Measurements from ENCODE around the gene MDM2.

MDM2 gene

DNA sequence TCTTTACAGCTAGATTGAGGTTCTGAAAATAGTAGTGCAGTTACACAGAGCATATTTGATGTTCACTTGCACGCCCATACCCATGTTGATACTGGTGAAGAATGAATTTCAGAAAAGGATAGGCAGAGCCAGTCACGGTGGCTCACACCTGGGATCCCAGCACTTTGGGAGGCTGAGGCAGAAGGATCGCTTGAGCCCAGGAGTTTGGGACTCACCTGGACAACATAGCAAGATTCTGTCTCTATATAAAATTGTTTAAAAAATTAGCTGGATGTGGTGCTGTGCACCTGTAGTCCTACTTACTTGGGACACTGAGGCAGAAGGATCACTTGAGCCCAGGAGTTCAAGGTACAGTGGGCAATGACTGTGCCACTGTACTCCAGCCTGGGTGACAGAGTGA is 56.6 kb downstream of the MDM2 start:
- no peak overlapping the region for H3K4me3 ChIP-seq (ENCODE audit: low read length)
- DNase-seq (ENCODE audit: low read depth, low spot score): no peak

DNA sequence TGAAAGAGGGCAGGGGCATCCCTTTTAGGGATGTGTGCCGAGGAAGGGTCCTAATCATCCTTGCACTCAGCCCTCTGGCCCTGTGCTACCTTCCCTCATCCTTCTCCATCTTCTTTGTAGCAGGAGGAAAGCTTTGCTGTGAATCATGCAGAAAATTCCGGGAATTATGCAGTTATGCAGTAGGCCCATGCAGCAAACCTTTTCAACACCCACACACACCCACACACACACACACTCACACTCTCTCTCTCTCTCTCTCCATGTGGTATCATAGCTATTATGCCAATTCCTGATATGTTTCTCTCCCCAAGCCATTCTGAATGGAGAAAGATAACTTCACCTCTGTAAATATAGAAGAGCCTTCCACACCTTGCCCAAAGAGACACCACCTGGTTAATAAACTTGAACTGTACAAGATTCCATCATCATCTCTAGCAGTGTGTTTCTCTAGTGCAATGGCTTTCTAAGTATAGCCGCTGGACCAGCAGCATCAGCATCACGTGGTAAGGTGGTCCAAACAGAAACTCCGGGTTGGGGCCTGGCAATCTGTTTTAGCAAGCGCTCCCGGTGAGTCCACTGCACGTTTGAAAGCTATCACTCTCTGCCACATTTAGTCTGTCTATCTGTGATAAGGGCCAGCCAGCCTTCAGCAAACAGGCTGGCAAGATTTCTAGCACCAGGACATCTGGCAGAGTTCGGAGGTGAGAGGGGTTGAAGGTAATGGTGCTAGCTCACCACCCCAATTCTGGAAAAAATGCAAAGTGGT is 57.6 kb downstream of the MDM2 start:
- no peak overlapping the region for H3K4me3 ChIP-seq (ENCODE audit: low read length)
- DNase-seq (ENCODE audit: low read depth, low spot score): no peak

DNA sequence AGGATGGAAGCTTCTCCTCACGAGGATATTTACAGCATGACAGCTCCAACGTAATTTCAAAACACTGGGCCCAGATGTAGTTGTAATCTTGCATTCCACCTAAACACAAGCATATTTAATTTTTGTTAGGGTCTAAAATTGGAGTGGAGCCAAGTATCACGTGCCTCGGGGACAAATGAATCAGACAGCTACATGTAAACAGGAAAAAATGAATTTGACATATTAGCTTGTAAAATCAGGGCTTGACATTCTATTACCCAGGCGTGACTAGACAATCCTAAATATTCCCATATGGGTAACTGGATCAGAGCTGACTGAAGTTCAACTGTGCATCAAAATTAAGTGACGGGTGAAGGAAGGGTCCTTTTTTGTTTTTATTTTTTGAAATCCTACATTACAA is 59.0 kb downstream of the MDM2 start:
- H3K4me3 ChIP-seq (ENCODE audit: low read length): no peak overlapping the region
- DNase-seq (ENCODE audit: low read depth, low spot score): no peak

DNA sequence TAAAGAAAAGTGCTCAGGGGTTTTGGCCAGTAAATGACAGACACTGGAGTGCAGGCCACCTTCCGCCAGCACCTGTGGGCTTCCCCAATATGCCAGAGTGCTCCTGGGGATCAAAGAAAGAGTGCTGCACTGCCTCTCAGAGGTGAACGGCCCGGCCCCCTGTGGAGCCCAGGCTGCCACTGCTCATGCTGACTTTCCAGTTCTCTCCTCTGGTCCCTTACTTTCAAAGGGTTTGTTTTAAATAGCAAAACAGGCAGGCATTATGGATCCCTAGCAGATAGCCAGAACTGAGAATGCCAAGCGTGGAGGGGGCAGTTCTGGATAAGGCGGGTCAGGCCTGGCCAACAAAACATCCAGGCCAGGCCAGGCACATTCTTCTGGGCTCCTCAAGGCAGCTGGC is 59.6 kb downstream of the MDM2 start:
- no peak for DNase-seq (ENCODE audit: low read depth, low spot score)
- no peak overlapping the region for H3K4me3 ChIP-seq (ENCODE audit: low read length)

DNA sequence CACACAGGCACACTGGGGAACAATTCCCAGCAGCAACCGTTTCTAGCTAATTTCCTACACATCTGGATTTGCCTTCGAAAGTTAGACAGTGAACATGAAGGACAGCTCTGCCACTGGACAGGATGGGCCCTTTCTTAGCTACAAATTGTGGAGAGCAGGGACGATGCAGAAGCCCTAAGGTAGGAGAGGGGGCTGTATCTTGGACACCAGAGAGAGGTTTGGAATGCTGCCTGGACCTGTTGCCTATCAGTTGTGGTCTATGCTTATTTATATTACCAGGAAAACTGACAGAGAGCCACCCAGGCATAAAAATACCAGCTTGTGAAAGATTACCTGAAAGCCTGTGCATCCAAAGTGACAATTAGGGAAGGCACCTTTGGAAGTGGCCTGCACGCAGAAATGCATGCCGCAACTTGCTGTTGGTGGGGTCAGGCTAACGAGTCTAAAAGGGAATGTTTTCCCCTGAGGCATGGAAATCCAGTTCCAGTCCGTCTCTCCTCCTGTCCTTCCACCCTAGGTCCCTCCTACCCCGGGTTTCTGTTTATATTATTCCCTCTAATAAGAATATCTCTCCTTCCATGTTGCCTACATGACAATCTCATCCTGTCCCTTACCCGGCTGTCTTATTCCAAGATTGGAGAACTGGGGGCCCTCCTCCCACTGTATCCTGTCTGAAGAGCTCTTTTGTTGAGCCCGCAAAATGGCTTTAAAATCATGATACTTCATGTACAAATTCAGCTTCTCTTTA is 60.2 kb downstream of the MDM2 start:
- DNase-seq (ENCODE audit: low read depth, low spot score): no peak
- H3K4me3 ChIP-seq (ENCODE audit: low read length): no peak overlapping the region

DNA sequence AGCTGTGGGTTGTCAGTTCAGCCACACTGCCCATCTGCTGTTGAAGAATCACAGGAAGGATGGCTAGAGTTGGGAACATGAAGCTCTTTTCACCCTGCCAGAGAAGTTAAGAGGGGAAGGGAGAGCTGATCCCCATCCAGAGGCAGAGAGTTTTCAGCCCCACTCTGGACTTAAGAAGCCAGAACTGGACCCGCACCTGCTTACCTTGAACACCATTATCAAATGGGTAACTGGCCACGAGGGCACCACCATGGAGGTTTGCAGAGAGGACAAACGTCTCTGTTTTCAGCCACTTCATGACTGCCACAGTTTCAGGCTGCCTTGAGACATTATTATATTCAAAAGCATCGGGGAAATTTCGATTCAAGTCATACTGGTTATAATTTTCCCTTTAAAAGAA is 62.0 kb downstream of the MDM2 start:
- H3K4me3 ChIP-seq (ENCODE audit: low read length): no peak overlapping the region
- no peak for DNase-seq (ENCODE audit: low read depth, low spot score)

DNA sequence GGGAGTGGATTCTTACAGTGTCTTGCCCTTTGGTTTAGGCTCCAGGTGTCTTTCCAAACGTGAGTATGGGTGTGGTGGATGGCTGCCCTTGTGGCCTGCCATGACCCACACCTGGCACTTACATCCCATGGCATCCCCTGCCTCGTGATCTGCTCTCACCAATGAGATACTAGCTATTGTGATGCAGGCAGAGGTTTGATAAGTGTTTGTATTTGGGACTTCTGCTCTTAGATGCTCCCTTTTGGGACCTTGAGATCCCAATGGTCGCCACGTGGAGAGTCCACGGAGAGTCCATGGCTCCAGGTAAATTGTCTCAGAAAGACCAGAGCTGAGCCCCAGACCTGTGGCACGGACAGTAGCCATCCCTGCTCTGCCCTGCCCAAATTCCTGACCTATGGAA is 62.5 kb downstream of the MDM2 start:
- no peak overlapping the region for H3K4me3 ChIP-seq (ENCODE audit: low read length)
- no peak for DNase-seq (ENCODE audit: low read depth, low spot score)

DNA sequence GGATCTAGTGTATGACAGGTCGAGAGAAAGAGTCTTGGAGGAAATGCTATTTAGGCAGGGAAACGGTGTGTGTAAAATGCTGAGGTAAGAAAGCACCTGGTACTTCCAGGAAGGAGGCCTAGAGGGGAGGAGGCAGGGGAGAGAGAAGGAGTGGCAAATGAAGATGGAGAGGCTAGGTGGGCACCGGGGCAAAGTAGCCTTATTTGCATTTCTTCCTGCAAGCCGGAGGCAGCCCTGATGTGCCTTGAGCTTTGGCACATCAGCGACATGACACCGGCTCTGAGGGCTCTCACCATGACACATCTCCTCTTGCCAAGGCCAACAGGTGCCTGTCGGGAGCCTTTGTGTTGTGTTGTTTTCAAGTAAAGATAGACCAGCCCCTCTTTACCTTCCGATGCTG is 63.4 kb downstream of the MDM2 start:
- H3K4me3 ChIP-seq (ENCODE audit: low read length): no peak overlapping the region
- DNase-seq (ENCODE audit: low read depth, low spot score): no peak

DNA sequence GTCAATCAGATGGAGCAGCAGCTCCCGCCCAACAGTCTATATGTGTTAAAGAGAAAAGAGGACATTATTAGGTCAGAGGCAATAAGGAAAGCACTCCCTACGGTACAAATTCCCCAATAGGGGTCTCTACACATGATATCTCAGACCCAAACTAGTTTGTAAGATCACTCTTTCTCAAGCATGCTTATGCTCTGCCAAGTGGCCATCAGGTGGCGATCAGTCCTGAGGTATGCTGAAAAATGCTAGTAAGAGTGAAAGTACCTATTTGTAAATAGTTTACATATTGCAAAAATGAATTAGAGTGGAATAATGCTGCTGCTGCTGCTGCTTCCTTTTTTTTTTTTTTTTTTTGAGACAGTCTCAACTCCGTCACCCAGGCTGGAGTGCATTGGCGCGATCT is 63.9 kb downstream of the MDM2 start:
- DNase-seq (ENCODE audit: low read depth, low spot score): peak; percentile 21

DNA sequence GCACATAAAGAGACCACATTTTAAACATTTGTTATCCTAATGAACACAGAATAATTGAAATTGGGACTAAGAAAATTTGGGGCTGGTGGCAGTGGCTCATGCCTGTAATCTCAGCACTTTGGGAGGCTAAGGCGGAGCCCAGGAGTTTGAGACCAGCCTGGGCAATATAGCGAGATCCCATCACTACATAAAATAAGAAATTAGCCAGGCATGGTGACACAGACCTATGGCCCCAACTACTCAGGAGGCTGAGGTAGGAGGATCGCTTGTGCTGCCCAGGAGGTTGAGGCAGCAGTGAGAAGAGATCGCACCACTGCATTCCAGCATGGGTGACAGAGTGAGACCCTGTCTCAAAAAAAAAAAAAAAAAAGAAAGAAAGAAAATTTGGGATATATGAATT is 65.3 kb downstream of the MDM2 start:
- H3K4me3 ChIP-seq (ENCODE audit: low read length): no peak overlapping the region
- no peak for DNase-seq (ENCODE audit: low read depth, low spot score)

More for the DNA sequence above, 63.9 kb downstream of the MDM2 start:
- no peak overlapping the region for H3K4me3 ChIP-seq (ENCODE audit: low read length)

DNA sequence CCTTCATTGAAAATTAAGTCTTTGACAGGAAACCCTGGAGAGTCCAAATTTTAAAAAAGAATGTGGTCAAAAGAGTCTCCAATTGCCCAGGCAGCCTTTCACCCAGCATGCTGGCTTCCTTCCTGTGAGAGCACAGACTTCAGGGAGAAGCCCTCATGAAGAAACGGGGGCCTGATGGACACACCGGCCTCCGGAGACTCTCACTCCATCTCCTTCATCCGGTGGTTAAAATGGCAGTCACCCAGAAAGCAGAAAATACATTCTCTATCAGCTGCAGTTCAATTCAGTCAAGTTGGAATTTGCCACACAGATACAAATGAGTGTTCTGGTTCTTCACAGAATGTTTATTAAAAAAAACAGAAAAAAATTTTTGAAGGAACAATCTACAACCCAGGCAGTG is 68.5 kb downstream of the MDM2 start:
- H3K4me3 ChIP-seq (ENCODE audit: low read length): no peak overlapping the region
- DNase-seq (ENCODE audit: low read depth, low spot score): no peak

DNA sequence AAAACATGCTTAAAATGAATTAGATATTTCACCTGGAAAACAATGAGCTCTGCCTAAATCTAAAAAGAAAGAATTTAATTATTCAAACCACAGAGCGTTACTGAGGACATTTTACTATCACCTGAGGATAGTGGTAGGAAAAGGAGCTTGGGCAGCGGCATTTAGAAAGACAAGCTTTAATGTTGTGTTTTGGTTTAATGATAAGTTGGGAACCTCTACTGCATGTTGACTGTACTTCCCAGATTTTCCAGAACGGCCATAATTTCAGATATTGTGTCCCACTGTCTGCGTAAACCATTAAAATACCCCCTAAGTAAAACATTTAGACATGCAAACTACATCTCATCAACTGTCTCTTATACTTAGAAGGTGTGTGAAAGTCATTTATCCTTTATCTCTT is 69.6 kb downstream of the MDM2 start:
- no peak for DNase-seq (ENCODE audit: low read depth, low spot score)
- no peak overlapping the region for H3K4me3 ChIP-seq (ENCODE audit: low read length)

DNA sequence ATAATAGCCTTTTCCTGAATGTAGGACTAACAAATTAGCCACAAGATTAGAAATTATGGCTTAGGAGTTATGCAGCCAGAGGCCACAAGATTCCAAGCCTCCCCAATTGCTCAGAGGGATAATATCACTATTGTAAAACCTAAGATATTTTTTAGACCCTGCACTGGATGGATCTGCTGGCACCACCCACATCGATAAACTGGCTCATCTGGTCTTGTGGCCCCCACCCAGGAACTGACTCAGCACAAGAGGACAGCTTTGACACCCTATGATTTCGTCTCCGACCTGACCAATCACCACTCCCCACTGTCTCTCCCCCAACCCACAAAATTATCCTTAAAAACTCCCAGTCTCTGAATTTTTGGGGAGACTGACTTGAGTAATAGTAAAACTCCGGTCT is 70.3 kb downstream of the MDM2 start:
- DNase-seq (ENCODE audit: low read depth, low spot score): no peak
- no peak overlapping the region for H3K4me3 ChIP-seq (ENCODE audit: low read length)

DNA sequence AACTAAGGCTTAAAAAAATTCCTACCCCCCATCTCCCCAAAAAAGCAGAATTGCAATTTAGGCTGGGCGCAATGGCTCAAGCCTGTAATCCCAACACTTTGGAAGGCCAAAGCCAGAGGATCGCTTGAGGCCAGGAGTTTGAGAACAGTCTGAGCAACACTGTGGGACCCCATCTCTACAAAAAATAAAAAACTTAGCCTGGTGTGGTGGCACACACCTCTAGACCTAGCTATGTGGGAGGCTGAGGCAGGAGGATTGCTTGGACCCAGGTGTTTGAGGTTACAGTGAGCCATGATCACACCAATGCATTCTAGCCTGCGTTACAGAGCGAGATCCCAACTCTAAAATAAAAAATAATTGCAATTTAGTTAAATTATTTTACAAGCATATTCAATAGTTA is 70.9 kb downstream of the MDM2 start:
- no peak for DNase-seq (ENCODE audit: low read depth, low spot score)
- H3K4me3 ChIP-seq (ENCODE audit: low read length): no peak overlapping the region

DNA sequence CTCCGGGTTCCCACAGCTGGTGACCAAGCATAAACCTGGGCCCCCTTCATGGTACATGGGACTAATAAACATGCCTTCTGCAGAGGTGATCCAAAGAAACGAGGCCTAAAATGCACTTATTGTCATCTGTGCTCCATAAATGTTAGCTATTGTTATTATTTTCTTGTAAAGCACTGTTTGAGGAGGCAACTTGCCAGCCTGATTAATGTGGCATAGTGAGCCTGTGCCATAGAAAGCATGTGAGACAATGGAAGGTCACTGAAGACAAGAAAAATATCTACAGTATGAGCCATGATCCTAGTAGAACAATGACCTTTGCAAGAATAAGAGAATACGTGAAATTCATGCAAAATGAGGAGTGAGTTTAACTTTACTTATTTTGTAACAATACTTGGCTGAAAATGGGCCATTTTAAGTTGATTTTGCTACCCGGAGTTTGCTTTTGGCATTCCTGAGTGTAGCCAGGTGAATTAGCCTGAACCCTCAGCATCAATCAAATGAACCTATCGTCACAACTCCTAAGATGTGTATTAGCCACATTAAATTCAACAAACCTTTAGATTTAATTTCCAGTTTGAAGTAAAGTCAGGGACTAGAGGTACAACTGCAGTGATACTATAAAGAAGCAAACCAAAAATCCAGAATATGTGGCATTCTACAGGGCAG is 72.8 kb downstream of the MDM2 start:
- no peak overlapping the region for H3K4me3 ChIP-seq (ENCODE audit: low read length)
- no peak for DNase-seq (ENCODE audit: low read depth, low spot score)

DNA sequence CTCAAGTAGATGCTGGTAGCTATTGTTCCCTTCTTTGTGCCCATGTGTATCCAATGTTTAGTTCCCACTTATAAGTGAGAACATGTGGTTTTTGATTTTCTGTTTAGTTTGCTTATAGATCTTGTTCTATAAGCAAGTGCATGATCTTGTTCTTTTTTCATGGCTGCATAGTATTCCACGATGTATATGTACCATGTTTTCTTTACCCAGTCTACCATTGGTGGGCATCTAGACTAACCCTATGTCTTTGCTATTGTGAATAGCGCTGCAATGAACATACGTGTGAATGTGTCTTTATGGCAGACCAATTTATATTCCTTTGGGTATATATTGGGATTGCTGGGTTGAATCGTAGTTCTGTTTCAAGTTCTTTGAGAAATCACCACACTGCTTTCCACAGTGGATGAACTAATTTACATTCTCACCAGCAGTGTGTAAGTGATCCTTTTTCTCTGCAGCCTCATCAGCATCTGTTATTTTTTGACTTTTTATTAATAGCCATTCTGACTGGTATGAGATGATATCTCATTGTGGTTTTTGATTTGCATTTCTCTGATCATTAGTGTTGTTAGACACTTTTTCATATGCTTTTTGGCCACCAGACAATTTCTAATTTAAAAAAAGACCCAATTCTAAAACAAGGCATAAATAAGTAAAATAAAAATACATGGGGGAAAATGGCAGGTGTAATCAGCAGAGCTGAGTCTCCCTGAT is 74.4 kb downstream of the MDM2 start:
- DNase-seq (ENCODE audit: low read depth, low spot score): no peak
- H3K4me3 ChIP-seq (ENCODE audit: low read length): no peak overlapping the region

DNA sequence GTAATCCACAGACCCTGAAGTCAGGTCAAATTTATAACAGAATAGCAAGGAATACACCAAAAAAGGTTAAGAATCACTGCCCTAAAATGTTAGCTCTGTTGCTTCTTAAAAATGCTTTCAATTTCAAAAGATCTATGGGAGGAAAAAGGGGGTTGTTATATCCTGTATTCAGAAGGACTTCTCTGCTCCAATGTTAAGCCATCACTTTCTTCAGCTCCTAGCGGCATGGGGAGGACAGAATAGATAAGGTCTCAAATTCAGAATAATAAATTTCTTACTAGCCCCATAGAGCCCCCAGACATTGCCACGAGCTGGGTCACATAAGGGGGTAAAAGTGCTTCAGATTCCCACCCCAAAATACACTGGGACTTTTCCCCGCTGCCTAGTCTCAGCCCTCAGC is 75.2 kb downstream of the MDM2 start:
- no peak overlapping the region for H3K4me3 ChIP-seq (ENCODE audit: low read length)
- DNase-seq (ENCODE audit: low read depth, low spot score): no peak

DNA sequence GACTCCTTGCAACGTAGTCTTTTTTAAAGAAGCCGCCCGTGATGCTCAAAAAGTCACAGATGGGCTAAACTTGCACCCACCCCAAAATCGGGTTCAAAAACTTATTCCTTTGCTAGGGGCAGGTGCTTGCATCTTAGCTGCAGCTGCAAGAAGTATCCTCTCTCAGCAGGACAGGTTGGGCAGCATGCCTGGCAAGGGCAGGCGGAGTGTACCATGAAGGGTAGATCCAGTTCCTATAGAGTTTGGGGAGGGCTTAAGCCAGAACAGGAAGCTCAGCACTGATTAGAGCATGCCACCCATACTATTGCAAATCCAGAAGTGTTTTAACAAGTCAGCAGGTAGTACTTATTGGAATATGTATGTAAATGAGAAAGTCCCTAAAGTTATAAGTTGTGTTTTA is 76.3 kb downstream of the MDM2 start:
- no peak overlapping the region for H3K4me3 ChIP-seq (ENCODE audit: low read length)
- DNase-seq (ENCODE audit: low read depth, low spot score): no peak

DNA sequence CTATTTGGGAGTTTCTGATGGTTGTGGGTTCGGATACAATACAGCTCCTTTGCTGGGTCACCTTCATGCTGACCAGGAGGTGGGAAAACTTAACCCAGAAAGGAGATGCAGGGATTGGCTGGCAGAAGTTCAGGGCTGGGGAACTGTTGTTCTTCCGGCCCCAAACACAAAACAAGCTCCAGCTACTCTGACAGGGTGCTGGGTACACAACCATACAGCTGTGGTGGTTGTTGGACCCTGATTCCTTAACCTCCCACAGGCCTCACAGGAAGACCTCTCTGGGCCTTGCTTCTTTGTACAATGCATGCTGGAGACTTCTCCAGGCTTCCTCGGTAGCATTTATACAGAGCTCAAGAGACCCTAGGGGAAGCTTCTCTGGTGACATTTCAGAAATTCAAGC is 77.4 kb downstream of the MDM2 start:
- no peak overlapping the region for H3K4me3 ChIP-seq (ENCODE audit: low read length)
- DNase-seq (ENCODE audit: low read depth, low spot score): no peak

Data from Jurkat, Clone E6-1 (cell line).